Measurements from ENCODE around the gene SMIM20.

DNA sequence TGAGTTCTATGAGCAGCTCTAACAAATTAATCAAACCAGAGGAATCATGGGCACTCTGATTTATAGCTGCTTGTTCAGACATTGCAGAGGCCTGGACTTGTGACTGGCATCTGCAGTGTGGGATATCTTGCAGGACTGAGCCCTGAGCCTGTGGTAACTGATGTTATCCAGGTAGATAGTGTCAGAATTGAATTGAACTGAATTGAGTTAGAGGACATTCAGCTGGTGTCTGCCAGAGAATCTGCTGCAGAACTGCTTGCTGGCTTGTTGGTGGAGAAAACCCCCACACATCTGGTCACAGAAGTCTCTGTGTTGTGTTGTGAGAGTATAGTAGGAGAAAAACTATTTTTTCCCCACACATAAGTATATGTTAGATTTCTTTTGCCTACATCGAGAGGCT lies 42.2 kb downstream of the SMIM20 start:
- TF ChIP-seq, protein P1, sequence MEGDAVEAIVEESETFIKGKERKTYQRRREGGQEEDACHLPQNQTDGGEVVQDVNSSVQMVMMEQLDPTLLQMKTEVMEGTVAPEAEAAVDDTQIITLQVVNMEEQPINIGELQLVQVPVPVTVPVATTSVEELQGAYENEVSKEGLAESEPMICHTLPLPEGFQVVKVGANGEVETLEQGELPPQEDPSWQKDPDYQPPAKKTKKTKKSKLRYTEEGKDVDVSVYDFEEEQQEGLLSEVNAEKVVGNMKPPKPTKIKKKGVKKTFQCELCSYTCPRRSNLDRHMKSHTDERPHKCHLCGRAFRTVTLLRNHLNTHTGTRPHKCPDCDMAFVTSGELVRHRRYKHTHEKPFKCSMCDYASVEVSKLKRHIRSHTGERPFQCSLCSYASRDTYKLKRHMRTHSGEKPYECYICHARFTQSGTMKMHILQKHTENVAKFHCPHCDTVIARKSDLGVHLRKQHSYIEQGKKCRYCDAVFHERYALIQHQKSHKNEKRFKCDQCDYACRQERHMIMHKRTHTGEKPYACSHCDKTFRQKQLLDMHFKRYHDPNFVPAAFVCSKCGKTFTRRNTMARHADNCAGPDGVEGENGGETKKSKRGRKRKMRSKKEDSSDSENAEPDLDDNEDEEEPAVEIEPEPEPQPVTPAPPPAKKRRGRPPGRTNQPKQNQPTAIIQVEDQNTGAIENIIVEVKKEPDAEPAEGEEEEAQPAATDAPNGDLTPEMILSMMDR (IDR thresholded peaks at IDR 0.05; ENCODE audit: low read depth, low read length), result no peak
- TF ChIP-seq EZH2phosphoT487 (IDR thresholded peaks at IDR 0.05; ENCODE audit: low read depth), result no peak
